Activated effector memory CD4-positive, alpha-beta T cell treated with anti-CD3 and anti-CD28 coated beads, Interleukin-2, amount 50 U/mL, for 16 hours (primary cell): ENCODE measurements around the gene TMPRSS6.

Experiments
- DNase-seq: peaks from one replicate; pipeline ENCODE4 v3.0.0-alpha.2; 2020

TMPRSS6 gene

GRCh38 chr22:37112084-37112728, 2.7 kb upstream of the TMPRSS6 start:
- no peak for DNase-seq

- no peak for DNase-seq
Observed at GRCh38 chr22:37111156-37111717, 1.7 kb upstream of the TMPRSS6 start.

DNA sequence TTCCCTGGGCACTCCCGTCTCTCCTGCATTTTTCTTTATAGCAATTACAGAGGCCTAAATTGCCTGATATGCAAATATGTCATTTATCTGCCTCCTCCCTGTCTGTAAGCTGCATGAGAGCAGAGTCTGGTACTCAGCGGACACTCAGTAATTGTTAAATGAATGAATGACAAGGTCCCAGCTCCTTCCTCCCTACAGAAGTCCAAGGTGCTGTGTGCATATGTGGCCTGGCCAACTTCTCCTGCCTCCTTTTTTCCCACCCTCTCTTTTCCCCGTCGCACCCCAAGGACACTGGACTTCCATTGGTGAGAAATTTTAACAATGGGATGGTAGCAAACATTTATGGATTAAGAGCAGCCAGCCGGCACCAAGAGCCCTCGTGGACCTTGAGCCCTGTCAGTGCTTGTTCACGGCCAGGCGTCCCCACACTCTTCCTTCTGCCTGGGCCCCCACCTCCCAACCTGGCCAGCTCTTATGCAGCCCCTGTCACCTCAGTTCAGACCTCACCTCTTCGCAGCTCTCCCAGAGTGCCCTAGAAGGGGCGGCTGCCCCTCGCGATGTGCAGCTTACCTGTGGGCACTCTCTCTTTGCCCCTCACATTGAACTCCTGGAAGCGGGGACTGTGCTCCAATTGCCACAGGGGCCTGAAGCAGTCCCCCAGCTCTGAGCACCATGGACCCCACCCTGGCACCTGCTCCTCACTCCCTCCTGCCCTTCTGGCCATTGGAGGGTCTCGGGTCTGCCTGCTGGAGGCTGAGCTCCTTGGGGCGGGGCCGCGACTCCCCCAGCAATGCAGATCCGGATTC, 1.5 kb downstream of the TMPRSS6 start:
- DNase-seq = no peak

- no peak for DNase-seq
Observed at GRCh38 chr22:37105990-37106389, 3.5 kb downstream of the TMPRSS6 start.

DNA sequence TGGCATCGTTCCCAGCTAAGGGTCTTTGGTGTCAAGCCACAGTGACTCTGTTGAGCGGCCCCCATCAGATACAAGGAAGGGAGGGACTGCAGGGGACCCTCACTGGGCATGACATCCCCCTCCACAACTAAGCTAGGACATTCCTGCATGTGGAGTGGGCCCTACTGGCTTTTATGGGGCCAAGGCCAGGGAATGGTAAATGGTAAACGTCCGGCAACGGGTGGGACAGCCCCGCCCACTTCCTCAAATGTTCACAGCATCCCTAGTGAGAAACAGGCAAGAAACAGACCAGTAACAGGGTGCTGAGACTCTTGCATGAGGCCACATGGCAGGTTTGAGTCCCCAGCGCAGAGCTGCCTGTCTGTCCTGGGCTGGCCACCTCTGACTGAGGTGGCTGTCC, 4.4 kb downstream of the TMPRSS6 start:
- DNase-seq = no peak

DNA sequence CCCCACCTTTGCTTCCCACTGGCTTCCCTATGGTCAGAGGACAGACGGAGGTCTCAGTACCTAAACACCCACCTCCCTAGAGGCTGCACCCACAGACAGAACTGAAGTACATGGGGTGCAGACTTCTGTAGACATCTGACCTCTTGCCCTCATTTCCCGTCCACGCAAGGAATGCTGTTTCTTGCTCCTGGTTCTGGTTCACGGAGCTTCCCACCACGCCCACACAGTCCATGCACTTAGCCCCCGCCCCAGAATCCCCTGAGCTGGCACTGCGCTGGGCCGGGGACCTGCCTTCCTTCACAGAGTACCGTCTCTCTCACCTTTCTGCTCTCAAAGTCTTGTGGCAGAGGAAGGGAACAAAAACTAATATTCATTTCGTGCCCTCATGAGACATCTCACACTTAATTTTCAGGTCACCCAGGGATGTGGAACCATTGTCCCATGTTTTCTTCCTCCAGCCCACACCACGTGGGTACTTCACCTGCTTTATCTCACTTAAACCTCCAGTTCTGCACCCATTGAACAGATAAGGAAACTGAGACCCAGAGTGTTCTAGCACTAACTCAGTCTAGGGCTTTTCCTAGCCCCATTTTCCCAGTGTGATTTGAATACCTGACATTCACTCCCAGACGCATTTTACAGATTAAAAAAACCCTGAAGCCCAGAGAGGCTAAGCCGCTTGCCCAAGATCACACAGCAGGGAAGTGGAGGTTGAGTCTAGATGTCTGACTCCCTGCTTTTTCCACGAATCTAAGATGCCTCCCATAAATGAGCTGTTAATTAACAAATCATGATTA, 5.7 kb downstream of the TMPRSS6 start:
- DNase-seq = no peak

- DNase-seq = no peak
Observed at GRCh38 chr22:37103151-37103550, 6.4 kb downstream of the TMPRSS6 start.

DNA sequence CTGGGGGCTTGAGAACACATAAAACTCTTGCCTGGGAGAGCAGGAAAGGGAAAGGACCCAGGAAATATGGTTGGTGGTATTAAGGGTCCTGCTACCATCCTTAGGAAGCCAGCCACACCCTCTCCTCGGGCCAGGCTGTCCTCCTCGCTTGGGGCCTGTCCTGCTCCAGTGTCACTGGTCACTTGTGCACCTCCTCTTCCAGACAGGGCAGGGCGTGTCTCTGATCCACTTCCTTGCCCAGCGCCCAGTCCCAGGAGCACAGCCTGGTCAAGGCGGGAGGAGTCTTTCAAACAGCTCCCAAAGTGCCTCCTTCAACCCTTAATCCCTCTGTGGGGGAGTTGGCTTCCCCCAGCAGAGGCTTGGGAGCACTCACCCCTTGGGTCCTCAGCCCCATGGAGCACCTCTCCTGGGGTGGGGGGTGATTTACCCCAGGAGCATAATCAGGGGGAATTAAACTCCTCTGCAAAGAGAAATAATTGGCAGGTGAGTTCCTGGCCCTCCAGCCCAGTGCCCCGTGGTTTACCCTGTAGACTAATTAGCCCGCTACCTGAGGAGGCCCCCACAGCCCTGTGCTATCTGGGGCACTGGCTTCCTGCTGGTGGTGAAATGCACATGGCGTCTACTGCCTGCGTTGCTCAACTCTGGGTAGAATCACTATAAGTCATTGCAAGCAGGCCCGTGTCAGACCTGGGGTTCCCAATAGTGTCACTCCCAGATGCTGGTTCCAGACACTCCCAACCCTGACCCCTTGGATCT, 8.0 kb downstream of the TMPRSS6 start:
- no peak for DNase-seq

DNA sequence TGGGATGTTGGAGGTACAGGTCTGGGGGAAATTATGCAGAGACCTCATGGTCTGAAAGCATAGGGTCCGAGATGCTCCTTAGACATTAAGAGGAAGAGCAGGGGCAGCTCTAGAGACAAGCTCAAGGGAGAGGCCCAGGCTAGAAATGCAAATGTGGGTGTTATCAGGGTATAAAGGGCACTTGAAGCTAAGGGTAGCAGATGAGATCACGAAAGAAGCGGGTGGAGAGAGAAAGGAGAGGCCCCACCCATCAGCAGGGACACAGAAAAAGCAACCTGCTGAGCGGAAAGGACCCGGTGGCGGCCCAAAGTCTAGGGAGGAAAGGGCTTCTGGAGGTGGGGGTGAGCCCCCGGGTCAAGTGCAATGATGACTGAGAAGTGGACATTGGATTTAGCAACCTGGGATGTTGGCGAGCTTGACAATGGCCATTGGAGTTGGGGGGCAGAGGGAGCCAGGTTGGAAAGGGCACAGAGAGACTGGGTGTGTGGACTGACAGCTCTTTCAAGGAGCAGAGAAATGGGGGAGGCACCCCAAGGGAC, 8.9 kb downstream of the TMPRSS6 start:
- peak; percentile 70 for DNase-seq

DNA sequence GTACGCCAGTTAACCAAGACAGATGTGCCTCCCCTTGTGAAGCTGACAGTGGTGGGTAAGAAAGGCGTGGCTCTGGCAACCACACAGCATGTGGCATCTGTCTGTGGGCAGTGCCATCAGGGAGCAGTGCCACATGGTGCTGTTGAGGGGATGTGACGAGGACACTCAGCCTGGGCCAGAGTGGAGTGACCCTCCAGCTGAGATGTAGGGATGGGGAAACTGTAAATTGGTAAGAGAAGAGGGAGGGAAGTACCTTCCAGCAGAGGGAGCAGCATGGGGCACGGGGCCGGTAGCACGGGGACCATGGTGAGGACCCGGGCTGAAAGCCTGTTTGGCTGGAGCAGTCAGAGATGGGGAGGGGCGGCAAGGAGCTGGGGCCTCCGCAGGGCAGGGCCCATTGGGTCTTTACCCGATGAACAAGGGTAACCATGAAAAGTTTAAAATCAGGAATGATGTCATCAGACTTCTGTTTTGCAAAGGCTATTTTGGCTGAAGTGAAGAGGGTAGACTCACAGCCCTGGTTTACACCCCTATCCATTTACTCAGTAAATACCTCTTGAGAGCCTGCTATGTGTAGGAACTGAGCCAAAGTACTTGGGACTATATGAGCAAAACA, 10.4 kb downstream of the TMPRSS6 start:
- DNase-seq = no peak

- DNase-seq = no peak
Observed at GRCh38 chr22:37097346-37097745, 12.2 kb downstream of the TMPRSS6 start.

DNA sequence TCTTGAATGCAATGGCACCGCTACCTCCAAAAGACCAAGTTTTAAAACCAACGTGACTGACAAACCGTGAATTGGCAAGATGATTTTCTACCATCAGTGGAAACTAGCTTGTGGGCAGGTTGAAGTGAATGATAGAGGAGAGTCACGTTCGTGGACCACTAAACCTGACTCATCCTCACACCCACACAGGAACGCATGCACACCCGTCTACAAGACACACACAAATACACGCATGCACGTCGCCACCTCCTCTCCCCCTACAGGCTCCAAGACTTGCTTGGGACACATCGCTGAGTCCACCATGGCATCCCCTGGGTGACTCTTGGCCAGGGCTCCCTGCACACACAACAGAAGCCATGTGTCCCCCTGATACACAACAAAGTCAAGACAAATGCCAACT, 14.4 kb downstream of the TMPRSS6 start:
- DNase-seq = peak; percentile 86

DNA sequence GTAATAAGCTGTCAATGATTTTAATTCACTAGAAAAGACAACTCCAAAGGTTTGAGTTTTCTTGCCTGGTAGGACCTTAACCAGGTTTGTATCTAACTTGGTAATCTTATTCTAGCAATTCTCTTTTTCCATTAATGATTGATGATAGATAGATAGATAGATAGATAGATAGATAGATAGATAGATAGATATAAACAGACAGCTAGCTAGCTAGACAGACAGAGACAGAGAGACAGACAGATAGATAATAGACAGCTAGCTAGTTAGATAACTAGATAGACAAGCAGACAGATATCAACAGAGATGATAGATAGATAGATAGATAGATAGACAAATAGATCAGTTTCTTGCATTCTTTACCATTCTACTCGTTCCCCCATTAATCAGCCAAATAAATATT, 15.3 kb downstream of the TMPRSS6 start:
- DNase-seq = no peak

DNA sequence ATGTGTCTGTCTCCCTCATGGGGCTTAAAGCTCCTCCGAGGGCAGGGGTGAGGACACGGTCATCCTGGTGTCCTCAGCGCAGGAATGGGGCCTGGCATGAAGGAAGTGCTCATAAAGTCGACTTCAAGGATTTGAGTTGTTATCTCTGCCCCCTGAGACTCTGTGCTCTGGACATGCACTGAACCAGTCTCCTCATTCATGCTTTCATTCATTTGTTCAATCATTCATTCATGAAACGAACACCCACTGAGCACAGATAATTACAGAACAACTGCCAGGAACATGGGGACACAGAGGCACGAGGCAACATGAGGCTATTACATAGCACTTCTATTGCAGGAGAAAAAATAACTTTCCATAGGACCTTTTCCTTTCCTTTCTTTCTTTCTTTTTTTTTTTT, 16.5 kb downstream of the TMPRSS6 start:
- DNase-seq = no peak

DNA sequence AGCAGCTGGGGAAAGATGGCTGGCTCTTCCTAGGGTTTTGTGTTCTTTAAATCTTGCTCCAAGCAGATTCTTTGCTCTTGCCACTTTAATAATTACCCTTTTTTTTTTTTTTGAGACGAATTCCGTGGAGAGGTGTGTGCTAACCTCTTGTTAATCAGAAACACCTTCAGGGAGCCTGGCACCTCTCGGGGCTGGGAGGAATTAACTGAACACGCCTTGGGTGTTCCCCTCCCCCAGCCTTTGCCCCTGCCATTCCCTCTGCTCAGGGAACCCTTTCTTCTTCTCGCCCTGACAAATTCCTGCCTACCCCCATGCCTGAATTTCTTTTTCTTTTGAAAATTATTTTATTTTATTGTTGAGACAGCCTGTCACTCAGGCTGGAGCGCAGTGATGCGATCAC, 17.5 kb downstream of the TMPRSS6 start:
- no peak for DNase-seq

DNA sequence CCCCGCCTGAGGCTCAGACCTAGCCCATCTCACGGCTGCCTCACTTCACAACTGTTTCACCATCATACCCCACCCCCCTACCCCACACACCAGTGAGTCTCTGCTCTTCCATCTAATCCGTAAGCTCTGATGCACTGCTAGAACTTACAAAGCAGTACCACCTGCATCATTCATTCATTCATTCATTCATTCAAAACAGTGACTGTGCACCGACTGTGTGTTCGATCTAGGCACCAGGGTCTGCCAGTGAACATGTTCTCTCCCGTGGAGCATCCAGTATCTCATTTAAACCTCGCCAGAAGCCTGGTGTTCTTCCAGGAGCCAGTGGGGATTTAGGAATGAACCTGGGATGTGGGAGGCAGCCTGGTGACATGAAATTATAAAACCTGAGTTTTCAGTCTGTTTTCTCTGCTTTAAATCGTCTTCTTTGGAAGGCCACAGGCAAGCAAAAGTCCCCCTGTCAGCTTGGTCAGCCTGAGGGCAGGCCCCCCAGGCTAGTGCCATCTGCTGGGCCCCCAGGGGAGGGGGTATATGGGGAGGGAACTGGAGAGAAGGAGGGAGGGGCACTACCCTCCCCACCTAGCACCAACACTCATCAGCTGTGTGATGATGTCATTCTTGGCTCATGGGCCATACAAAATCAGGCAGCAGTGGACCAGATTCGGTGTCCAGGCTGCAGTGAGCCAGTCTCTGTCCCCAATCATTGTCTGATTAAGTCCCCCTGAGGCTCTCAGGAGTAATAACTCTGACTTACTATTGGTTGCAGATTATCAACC, 18.4 kb downstream of the TMPRSS6 start:
- no peak for DNase-seq

DNA sequence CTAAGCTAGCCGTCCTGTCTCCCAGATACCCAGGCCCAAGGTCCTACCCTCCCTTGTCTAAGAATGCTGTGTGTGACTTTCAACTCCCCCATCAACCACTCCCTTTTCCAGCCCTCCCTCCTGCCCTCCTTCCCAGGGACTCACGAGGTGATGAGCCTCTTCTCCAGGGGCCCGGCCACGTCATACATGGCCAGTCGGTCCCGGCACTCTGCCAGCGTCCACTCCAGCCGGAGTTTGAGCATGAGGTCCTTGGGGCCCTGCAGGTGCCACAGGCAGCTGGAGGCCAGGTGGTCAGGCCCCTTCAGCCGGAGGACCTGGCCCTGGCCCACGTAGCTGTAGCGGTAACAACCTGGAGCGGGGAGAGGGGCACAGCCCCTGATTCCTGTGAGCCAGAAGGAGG, 20.1 kb downstream of the TMPRSS6 start:
- DNase-seq = no peak

GRCh38 chr22:37088750-37089408, 20.6 kb downstream of the TMPRSS6 start:
- DNase-seq = no peak

DNA sequence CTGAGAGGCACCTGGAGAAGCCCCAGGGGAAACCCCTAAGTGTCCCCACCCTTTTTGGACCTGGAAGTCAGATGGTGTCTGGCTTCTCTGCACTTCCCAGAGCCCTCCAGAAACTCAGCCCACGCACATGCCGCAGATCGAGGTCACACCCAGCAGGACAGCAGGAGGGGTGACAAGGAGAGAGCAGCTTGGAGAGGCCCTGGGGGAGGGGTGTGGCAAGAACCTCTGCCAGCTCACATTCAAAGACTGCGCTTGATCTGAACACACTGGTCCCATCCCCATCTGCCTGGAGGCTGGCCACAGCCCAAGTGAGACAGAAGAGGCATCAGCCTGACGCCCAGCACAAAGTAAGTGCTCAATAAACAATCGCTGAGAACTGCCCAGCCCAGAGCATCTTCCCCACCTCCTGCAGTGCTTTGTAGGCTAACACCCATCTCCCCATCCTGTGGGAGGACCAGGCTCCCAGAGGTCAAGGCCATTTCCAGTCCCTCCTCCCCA, 21.4 kb downstream of the TMPRSS6 start:
- no peak for DNase-seq

GRCh38 chr22:37086184-37086583, 23.3 kb downstream of the TMPRSS6 start:
- DNase-seq = no peak
